WTC11 (cell line): ENCODE results near the gene PRR18.

Source experiments
- ATF3 ChIP-seq: sonication (generic); formaldehyde crosslinking; conservative IDR thresholded peaks from 2 replicates; pipeline ENCODE4 v1.8.1; 2022; ENCODE audit warnings: mild to moderate bottlenecking, missing genetic modification reagents
- CREB1 ChIP-seq: sonication (generic); formaldehyde crosslinking; IDR thresholded peaks from 2 replicates; pipeline ENCODE4 v1.8.0; 2023; ENCODE audit warnings: mild to moderate bottlenecking, missing genetic modification reagents
- CREM ChIP-seq: sonication (generic); formaldehyde crosslinking; IDR thresholded peaks from 2 replicates; pipeline ENCODE4 v1.8.1; 2022; ENCODE audit warnings: mild to moderate bottlenecking, missing genetic modification reagents, moderate library complexity
- CTCF ChIP-seq: fragments of 200-600 bp; IDR thresholded peaks from 2 replicates; pipeline ENCODE4 v1.8.0; 2022; ENCODE audit warnings: antibody characterized with exemption
- ETV6 ChIP-seq: sonication (generic); formaldehyde crosslinking; IDR thresholded peaks from 2 replicates; pipeline ENCODE4 v1.8.1; 2022; ENCODE audit warnings: mild to moderate bottlenecking, missing genetic modification reagents
- GABPB1 ChIP-seq: sonication (generic); formaldehyde crosslinking; IDR thresholded peaks from 2 replicates; pipeline ENCODE4 v1.8.1; 2023; ENCODE audit warnings: mild to moderate bottlenecking, missing genetic modification reagents
- USF2 ChIP-seq: sonication (generic); formaldehyde crosslinking; IDR thresholded peaks from 2 replicates; pipeline ENCODE4 v1.8.1; 2023; ENCODE audit warnings: mild to moderate bottlenecking, missing genetic modification reagents, moderate library complexity
- ZNF121 ChIP-seq: sonication (generic); formaldehyde crosslinking; IDR thresholded peaks from 2 replicates; pipeline ENCODE4 v1.8.0; 2023; ENCODE audit warnings: missing genetic modification reagents
- ZNF232 ChIP-seq: sonication (generic); formaldehyde crosslinking; IDR thresholded peaks from 2 replicates; pipeline ENCODE4 v1.8.0; 2022; ENCODE audit warnings: mild to moderate bottlenecking, missing genetic modification reagents
- ZSCAN18 ChIP-seq: fragments of 250-450 bp; sonication (Bioruptor Pico); IDR thresholded peaks from 2 replicates; pipeline ENCODE4 v2.1.2; 2022; ENCODE audit warnings: mild to moderate bottlenecking, moderate library complexity

- no peak for TF ChIP-seq CTCF
- TF ChIP-seq ZNF121: no peak
- no peak for TF ChIP-seq ZNF232 (CRISPR knock-in tag)
- TF ChIP-seq CREM (CRISPR knock-in tag): no peak
- no peak for TF ChIP-seq GABPB1
- no peak for TF ChIP-seq ZSCAN18 (CRISPR knock-in tag)
- TF ChIP-seq ATF3 (CRISPR knock-in tag): no peak
- no peak for TF ChIP-seq ETV6
- no peak for TF ChIP-seq CREB1 (CRISPR knock-in tag)
- TF ChIP-seq USF2 (CRISPR knock-in tag): no peak
Measured at GRCh38 chr6:166323395-166323794, 15.2 kb upstream of the PRR18 start.
